Measurements from ENCODE around the gene CDKN2B-AS1.

Gene CDKN2B-AS1

GRCh38 chr9:22098643-22099332 lies 104.2 kb downstream of the CDKN2B-AS1 start:
- DNase-seq: no peak

GRCh38 chr9:22100626-22101025 lies 106.0 kb downstream of the CDKN2B-AS1 start:
- no peak for DNase-seq

GRCh38 chr9:22102146-22103053 lies 107.8 kb downstream of the CDKN2B-AS1 start:
- no peak for DNase-seq

GRCh38 chr9:22103685-22104575 lies 109.3 kb downstream of the CDKN2B-AS1 start:
- DNase-seq: no peak

- DNase-seq: no peak
Measured at GRCh38 chr9:22105005-22105722, 110.6 kb downstream of the CDKN2B-AS1 start.

- no peak for DNase-seq
Measured at GRCh38 chr9:22107202-22108045, 112.8 kb downstream of the CDKN2B-AS1 start.

- no peak for DNase-seq
Measured at GRCh38 chr9:22108581-22109370, 114.2 kb downstream of the CDKN2B-AS1 start.

GRCh38 chr9:22111176-22111953 lies 116.8 kb downstream of the CDKN2B-AS1 start:
- no peak for DNase-seq

- no peak for DNase-seq
Measured at GRCh38 chr9:22111954-22112247, 117.3 kb downstream of the CDKN2B-AS1 start.

GRCh38 chr9:22112870-22113821 lies 118.6 kb downstream of the CDKN2B-AS1 start:
- DNase-seq: no peak

GRCh38 chr9:22114956-22115355 lies 120.4 kb downstream of the CDKN2B-AS1 start:
- DNase-seq: no peak

GRCh38 chr9:22116758-22117157 lies 122.2 kb downstream of the CDKN2B-AS1 start:
- no peak for DNase-seq

GRCh38 chr9:22117511-22118384 lies 123.2 kb downstream of the CDKN2B-AS1 start:
- DNase-seq: no peak

GRCh38 chr9:22118810-22119521 lies 124.4 kb downstream of the CDKN2B-AS1 start:
- DNase-seq: no peak

GRCh38 chr9:22119522-22120158 lies 125.0 kb downstream of the CDKN2B-AS1 start:
- DNase-seq: no peak

- DNase-seq: no peak
Measured at GRCh38 chr9:22120159-22120549, 125.6 kb downstream of the CDKN2B-AS1 start.

- DNase-seq: no peak
Measured at GRCh38 chr9:22120595-22120994, 126.0 kb downstream of the CDKN2B-AS1 start.

Measured in NCI-H1436 treated with DMSO at 0.1 percent for 48 hours (cell line).